Spinal cord (tissue), 10 donors: ENCODE results near the gene ELP4. TPM values are rescaled to one million over a fixed set of nuclear protein-coding genes. Genes with fewer than 3 reads are reported as not detected.
A peak's percentile ranks its signal among the peaks of the same experiment; 100 is the strongest.

Experiments used
- DNase-seq, 6 donors: peaks; one replicate each; pipeline versions ENCODE4 v3.0.0 to v3.0.0-alpha.2; 2013 to 2015; ENCODE audit warnings: low spot score in 6 of 6, low read depth in 4 of 6
- H3K27ac ChIP-seq: one replicate; pipeline ENCODE4 v1.5.1; 2013; ENCODE audit warnings: low read depth, low read length, control low read depth
- H3K27me3 ChIP-seq: one replicate; pipeline ENCODE4 v1.6.1; 2013; ENCODE audit warnings: low read length; ENCODE audit not compliant: control insufficient read depth, insufficient read depth
- H3K36me3 ChIP-seq: one replicate; pipeline ENCODE4 v1.6.1; 2013; ENCODE audit warnings: low read length; ENCODE audit not compliant: control insufficient read depth, insufficient read depth
- H3K4me1 ChIP-seq: one replicate; pipeline ENCODE4 v1.6.1; 2013; ENCODE audit warnings: low read length; ENCODE audit not compliant: control insufficient read depth, insufficient read depth
- H3K4me3 ChIP-seq: one replicate; pipeline ENCODE4 v1.5.1; 2013; ENCODE audit warnings: low read depth, low read length, control low read depth
- H3K9me3 ChIP-seq: one replicate; pipeline ENCODE4 v1.6.1; 2013; ENCODE audit warnings: low read length; ENCODE audit not compliant: control insufficient read depth, insufficient read depth
- WGBS: methylation state at CpG from one replicate; pipeline ENCODE4 v1.1.5; 2013; ENCODE audit warnings: missing lambda C conversion rate; ENCODE audit not compliant: insufficient coverage; 5-methylcytosine and 5-hydroxymethylcytosine counted together
- polyA plus RNA-seq, 2 donors: library from polyadenylated mRNA; unstranded; fragments of 120-200 nt; gene quantifications; one replicate each; pipeline ENCODE4 v1.2.1, GENCODE V29; 2013; ENCODE audit not compliant: insufficient read length in 2 of 2
- total RNA-seq, 2 donors: library from RNA; depleted of rRNA in 1 of 2; stranded (reverse); fragments of 120-200 nt in 1 of 2; fragments of >200 nt in 1 of 2; gene quantifications; one replicate each; pipeline versions ENCODE4 v1.2.3 to v1.2.4, GENCODE V29; 2013 to 2014
- donor health status: healthy.

The ELP4 gene
- total and polyA plus RNA-seq, 4 donors, result 24.8 to 57.7 (median 36.2) TPM

DNA sequence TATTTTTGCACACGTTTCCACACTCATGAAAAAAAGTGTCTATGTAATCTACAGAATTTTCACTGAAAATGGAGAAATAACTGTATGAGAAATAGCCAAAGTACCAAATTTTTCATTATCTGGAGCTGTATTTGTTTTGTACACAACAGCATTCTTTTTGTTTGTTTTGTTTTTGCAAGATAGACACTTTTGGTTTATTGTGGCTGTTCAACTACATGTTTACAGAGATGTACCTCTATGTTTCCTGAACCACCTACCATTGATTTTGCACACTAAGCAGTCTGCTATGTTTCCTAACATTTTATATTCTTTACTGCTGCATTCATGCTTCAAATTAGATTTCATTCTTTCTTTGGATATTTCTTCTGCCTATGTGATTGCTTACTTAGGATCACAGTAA, 116.3 kb downstream of the ELP4 start:
- WGBS, result no CpG with 5 or more reads among the region's 1 CpG
- Histone ChIP-seq H3K27ac (no peak overlapping the region), H3K9me3 (no peaks in the 10 kb centered on the region), H3K36me3 (no peaks in the 10 kb centered on the region), H3K27me3 (no peaks in the 10 kb centered on the region), H3K4me3 (no peak overlapping the region), H3K4me1 (no peaks in the 10 kb centered on the region)
- no peak for DNase-seq

DNA sequence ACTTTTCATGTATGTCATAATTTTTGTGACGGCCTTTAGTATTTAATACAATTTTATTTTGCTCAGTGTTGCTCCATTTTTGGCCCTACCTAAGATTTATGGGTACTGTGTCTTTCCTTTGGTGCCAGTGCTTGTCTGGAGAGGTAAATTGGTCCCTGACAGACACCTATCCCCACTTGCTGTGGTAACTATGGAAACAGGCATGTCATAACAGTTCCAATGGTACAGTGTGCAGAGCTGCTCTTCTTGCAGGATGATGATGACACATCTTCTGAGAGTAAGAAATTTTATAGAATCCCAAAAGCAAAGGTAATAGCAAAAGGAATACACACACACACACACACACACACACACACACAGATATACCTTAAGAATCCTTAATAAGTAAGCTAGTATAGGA, 118.5 kb downstream of the ELP4 start:
- H3K4me3 ChIP-seq, result no peak overlapping the region
- H3K27me3 ChIP-seq, result no peaks in the 10 kb centered on the region
- H3K4me1 ChIP-seq, result no peaks in the 10 kb centered on the region
- no CpG with 5 or more reads among the region's 1 CpG for WGBS
- no peaks in the 10 kb centered on the region for H3K36me3 ChIP-seq
- H3K9me3 ChIP-seq, result no peaks in the 10 kb centered on the region
- H3K27ac ChIP-seq, result no peak overlapping the region
- peak in 1 of 6 donors; percentile 53 for DNase-seq

DNA sequence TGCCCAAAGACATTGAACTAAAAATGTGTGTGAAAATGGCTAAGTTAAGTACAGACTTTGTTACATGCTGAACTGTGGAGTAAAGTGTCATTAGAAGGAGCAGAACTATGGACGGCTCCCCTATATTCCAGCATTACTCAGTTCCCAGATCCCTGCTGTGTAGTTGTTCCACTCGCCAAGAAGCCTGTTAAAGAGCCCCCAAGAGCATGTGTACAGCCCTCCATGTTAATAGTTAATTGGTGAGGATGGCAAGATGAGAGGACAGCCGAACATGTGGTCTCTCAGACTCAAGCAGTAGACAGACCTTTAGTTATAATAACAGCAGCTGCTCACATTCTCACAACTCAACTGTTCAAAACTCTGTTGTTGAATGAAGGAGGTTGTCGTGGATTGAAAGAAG, 127.4 kb downstream of the ELP4 start:
- Histone ChIP-seq H3K27me3 (no peaks in the 10 kb centered on the region), H3K27ac (no peak overlapping the region), H3K9me3 (no peaks in the 10 kb centered on the region), H3K4me1 (no peaks in the 10 kb centered on the region), H3K4me3 (no peak overlapping the region), H3K36me3 (no peaks in the 10 kb centered on the region)
- WGBS, result no CpG with 5 or more reads among the region's 4 CpGs
- DNase-seq, result peak in 2 of 6 donors; percentile 24 to 25

DNA sequence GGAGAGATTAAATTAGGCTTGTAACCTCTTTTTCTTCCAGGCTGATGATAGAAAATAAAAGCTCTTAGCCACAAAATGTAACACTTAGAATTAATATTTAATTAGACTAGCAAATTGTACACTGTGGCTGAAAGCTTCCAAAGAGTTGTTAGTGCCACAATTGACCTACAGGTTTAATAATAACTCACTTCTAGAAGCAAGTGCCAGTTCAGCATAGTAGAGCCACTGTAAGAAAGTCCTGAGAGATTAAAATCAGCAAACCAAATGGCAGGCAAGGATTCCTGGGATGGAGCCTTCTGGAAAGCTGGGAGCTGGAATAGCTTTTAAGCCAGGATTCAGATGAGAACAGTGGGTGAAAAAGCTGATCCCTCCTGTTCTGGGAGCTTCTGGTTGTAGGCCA, 131.0 kb downstream of the ELP4 start:
- H3K27me3 ChIP-seq, result no peaks in the 10 kb centered on the region
- DNase-seq, result peak in 2 of 6 donors; percentile 64 to 66
- no peak overlapping the region for H3K27ac ChIP-seq

DNA sequence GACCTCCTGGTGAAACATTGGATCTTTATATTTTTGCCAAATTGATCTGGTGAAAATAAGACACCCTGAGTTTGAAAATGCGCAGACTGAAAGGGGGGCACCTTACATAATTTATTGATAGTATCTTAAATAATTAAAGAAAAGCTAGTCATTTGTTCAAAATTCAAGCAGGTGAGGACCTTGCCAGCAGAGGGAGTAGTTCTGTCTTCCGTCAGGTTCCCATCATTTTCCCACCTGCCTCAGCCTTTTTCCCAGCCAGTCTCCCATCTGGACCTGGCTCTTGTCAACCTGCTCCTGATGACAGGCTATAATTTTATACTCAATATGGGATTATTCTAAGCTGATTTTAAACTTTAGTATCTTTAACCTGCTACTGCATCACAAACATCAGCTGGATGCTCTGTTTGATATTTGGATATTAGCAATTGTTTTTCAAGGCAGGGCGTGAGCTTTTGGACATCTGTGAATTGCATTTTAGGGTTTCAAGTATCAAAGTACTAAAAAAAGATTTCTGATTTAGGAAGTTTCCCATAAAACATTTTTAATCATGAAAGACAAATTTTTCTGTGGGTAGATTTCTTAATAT, 132.0 kb downstream of the ELP4 start:
- no peak overlapping the region for H3K4me3 ChIP-seq
- WGBS, result no CpG with 5 or more reads among the region's 3 CpGs
- H3K27me3 ChIP-seq, result no peaks in the 10 kb centered on the region
- H3K36me3 ChIP-seq, result no peaks in the 10 kb centered on the region
- no peaks in the 10 kb centered on the region for H3K9me3 ChIP-seq
- H3K4me1 ChIP-seq, result no peaks in the 10 kb centered on the region
- DNase-seq, result peak in 4 of 6 donors; percentile 12 to 72 (median 44)
- H3K27ac ChIP-seq, result no peak overlapping the region

More for the DNA sequence above, 131.0 kb downstream of the ELP4 start:
- Histone ChIP-seq H3K36me3 (no peaks in the 10 kb centered on the region), H3K4me1 (no peaks in the 10 kb centered on the region), H3K9me3 (no peaks in the 10 kb centered on the region), H3K4me3 (no peak overlapping the region)

DNA sequence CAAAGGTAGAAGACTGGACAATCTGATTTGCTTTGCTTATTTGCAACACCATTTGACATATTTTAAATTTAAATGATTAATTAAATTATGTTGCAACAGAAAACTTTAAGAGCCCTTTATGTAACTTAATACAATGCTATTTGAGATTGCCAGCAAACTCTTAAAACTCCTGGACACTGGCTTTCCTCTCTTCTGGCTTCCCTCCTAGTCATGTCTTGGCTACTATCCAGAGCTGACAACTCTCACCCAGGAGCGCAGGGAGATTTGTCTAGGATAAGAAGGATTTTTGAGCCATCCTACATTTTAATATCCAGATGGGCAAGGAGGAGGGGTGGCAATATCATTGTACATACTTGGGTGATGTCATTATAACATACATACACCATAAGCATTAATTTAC, 134.3 kb downstream of the ELP4 start:
- Histone ChIP-seq H3K4me3 (no peak overlapping the region), H3K9me3 (no peaks in the 10 kb centered on the region), H3K27ac (no peak overlapping the region), H3K4me1 (no peaks in the 10 kb centered on the region), H3K36me3 (no peaks in the 10 kb centered on the region), H3K27me3 (no peaks in the 10 kb centered on the region)
- peak in 4 of 6 donors; percentile 15 to 62 (median 41) for DNase-seq
- WGBS, result no CpG with 5 or more reads among the region's 1 CpG

DNA sequence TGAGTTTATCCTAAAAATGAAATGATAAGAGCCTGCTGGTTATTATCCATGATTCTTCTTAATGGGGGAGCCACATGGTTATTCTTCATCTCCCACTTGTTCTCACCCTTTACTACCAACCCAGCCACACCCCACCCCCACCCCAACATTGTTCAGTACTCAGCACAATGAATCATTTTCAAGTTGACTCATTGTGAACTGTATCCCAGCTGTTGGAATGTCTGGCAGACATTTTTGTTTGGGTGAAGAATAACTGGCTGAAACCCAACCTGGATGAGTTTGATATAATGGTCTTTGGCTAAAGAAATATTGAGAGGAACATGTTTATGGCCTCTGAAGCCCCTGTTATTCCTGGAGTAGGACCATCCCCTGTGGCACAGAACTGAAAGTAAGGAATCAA, 136.2 kb downstream of the ELP4 start:
- Histone ChIP-seq H3K27me3 (no peaks in the 10 kb centered on the region), H3K27ac (no peak overlapping the region), H3K9me3 (no peaks in the 10 kb centered on the region), H3K4me1 (no peaks in the 10 kb centered on the region), H3K4me3 (no peak overlapping the region), H3K36me3 (no peaks in the 10 kb centered on the region)
- peak in 1 of 6 donors; percentile 23 for DNase-seq

DNA sequence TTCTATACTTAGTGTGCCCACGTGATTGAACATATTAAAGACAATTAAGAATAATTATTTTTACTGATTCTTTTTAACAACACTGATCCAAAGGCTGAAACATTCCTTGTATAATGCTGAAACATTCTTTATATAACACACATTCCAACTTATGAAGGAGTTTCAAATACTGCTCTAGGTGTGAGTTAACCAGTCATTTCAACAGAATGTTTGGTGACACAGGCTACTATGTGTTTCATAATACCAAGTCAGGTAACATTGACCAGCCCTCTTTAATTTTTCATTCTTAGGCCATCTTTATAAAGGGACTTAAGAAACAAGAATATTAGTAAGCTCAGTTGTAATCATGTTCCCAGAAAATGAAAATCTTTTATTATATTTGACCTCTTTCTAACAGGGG, 136.6 kb downstream of the ELP4 start:
- Histone ChIP-seq H3K27ac (no peak overlapping the region), H3K4me3 (no peak overlapping the region), H3K27me3 (no peaks in the 10 kb centered on the region), H3K4me1 (no peaks in the 10 kb centered on the region), H3K36me3 (no peaks in the 10 kb centered on the region), H3K9me3 (no peaks in the 10 kb centered on the region)
- no CpG with 5 or more reads among the region's 1 CpG for WGBS
- no peak for DNase-seq

DNA sequence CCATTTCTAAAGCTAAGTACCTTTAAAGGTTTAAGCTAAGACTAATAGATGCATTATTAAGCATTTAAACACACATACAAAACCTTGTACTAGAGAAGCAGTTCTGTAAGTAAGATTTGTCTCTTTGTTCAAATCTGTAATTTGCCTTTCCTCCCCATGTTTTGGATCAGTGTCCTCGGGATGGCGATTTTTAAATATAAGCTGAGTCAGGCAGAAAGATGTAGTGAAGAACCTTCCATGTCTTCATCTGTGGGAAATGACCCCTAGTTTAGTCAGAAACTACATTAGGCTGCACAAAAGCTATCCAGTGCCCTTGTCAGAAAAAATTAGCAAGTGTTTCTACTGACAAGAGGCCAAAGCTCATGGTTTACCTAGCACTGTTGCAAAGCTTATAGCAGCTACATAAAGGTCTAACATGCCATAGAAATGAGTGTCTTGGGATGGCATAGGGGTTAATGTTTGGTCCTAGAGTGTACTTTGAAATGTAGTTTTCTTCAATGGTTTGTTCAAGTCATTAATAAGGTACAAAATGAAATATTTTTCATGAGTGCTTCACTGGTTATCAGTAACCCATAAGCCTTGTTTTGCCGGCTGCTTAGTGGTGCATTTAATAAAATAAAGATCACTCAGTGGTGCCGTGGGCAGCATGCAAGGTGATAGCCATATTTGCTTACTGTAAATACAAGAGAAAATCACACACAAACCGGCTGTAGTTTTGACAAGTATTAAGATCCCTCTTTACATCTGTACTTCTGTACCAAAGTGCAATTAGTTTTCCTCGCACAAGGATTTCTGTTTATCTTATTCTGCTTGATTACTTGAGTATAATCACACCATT, 139.8 kb downstream of the ELP4 start:
- Histone ChIP-seq H3K9me3 (no peaks in the 10 kb centered on the region), H3K4me1 (no peaks in the 10 kb centered on the region), H3K4me3 (no peak overlapping the region), H3K27ac (no peak overlapping the region), H3K27me3 (no peaks in the 10 kb centered on the region), H3K36me3 (no peaks in the 10 kb centered on the region)
- peak in 1 of 6 donors; percentile 37 for DNase-seq
- 83% methylated on average over 1 of the region's 6 CpGs for WGBS

DNA sequence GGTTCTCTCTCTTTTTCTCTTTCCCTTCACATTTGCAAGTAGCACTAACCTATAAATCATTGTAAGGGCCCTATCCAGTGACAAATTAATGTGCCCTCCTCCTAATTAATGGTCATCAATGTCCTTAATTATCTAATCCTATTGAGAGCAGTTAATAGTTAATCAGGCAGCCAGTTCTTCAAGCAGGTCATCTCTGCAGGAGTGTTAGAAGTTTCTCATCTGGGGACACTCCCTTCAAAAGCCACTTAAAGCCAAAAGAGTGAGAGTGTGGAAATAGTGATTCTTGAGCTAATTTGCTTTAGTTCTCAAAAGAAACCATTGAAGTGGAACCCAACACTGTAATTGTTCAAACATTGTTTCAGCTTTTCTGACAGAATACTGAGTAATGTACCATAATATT, 141.6 kb downstream of the ELP4 start:
- H3K27me3 ChIP-seq, result no peaks in the 10 kb centered on the region
- no peaks in the 10 kb centered on the region for H3K4me1 ChIP-seq
- no peak overlapping the region for H3K4me3 ChIP-seq
- DNase-seq, result no peak
- H3K36me3 ChIP-seq, result no peaks in the 10 kb centered on the region
- H3K9me3 ChIP-seq, result no peaks in the 10 kb centered on the region
- H3K27ac ChIP-seq, result no peak overlapping the region
